Caco-2 (cell line): Measurements from ENCODE around the gene GAPDH. TPM values are rescaled to one million over a fixed set of nuclear protein-coding genes. Genes with fewer than 3 reads are reported as not detected.
A peak's percentile ranks its signal among the peaks of the same experiment; 100 is the strongest.

Experiments used
- BruUV-seq: library from RNA; stranded (reverse); fragments of 400-500 nt; replicated peaks from 2 replicates; lab custom pipeline; 2021; lab: Mats Ljungman, UMichigan
- CTCF ChIA-PET: fragments of 300-600 bp; sonication (Branson Sonifier 250); formaldehyde crosslinking; loops from one replicate; lab custom pipeline; 2022; ENCODE audit warnings: antibody characterized with exemption; lab: Charles Lee
- POLR2A ChIA-PET: fragments of 300-600 bp; sonication (Branson Sonifier 250); formaldehyde crosslinking; loops from one replicate; lab custom pipeline; 2022; ENCODE audit warnings: antibody characterized with exemption; lab: Charles Lee
- DNase-seq, 2 experiments: peaks; one replicate each; pipeline versions ENCODE4 v3.0.0 to v3.0.0-alpha.2; 2020 to 2022
- H3K27me3 ChIP-seq: replicated peaks from 2 replicates; pipeline ENCODE4 v1.6.0; 2011; ENCODE audit warnings: low read length; ENCODE audit not compliant: control insufficient read depth, insufficient read depth
- H3K36me3 ChIP-seq: 2 replicates; pipeline ENCODE4 v1.5.1; 2011; ENCODE audit warnings: low read length; ENCODE audit not compliant: control insufficient read depth, insufficient read depth
- H3K4me1 ChIP-seq: fragments of 250-450 bp; sonication (Bioruptor Pico); 2 replicates; pipeline ENCODE4 v1.5.1; 2020; ENCODE audit warnings: mild to moderate bottlenecking
- H3K4me3 ChIP-seq: 2 replicates; pipeline ENCODE4 v1.5.1; 2011; ENCODE audit warnings: low read depth, mild to moderate bottlenecking, control low read depth, low read length
- H3K9me3 ChIP-seq: fragments of 250-450 bp; sonication (Bioruptor Pico); 2 replicates; pipeline ENCODE4 v1.5.1; 2020; ENCODE audit warnings: mild to moderate bottlenecking, moderate library complexity
- H3K27ac Mint-ChIP-seq: one replicate; pipeline ENCODE4 v1.8.0; 2022; ENCODE audit warnings: mixed read lengths; ENCODE audit not compliant: unreplicated experiment
- H3K27me3 Mint-ChIP-seq: one replicate; pipeline ENCODE4 v1.8.0; 2022; ENCODE audit warnings: mixed read lengths; ENCODE audit not compliant: insufficient read depth, unreplicated experiment
- H3K36me3 Mint-ChIP-seq: one replicate; pipeline ENCODE4 v1.8.0; 2022; ENCODE audit warnings: mild to moderate bottlenecking, mixed read lengths; ENCODE audit not compliant: insufficient read depth, unreplicated experiment
- H3K4me1 Mint-ChIP-seq: one replicate; pipeline ENCODE4 v1.8.0; 2022; ENCODE audit warnings: low read depth, mixed read lengths; ENCODE audit not compliant: unreplicated experiment
- H3K4me3 Mint-ChIP-seq: one replicate; pipeline ENCODE4 v1.8.0; 2022; ENCODE audit warnings: mild to moderate bottlenecking, moderate library complexity, mixed read lengths; ENCODE audit not compliant: unreplicated experiment
- H3K9me3 Mint-ChIP-seq: one replicate; pipeline ENCODE4 v1.8.0; 2022; ENCODE audit warnings: mixed read lengths; ENCODE audit not compliant: unreplicated experiment
- intact Hi-C: fragments of 100-400 bp; cut with micrococcal nuclease; formaldehyde crosslinking; loops from one replicate; pipeline ENCODE4 v1.10.0; 2022; ENCODE audit not compliant: unreplicated experiment
- total RNA-seq: library from RNA; stranded (reverse); gene quantifications from 2 replicates; pipeline ENCODE4 v1.2.3, GENCODE V29; 2022
- TF ChIP-seq, protein P1 (sequence below), 2 experiments: fragments of 200-600 bp in 1 of 2; IDR thresholded peaks; 1 replicate in 1 of 2; 2 replicates in 1 of 2; pipeline versions ENCODE4 v1.5.1 to v1.8.0; 2011 to 2022; ENCODE audit warnings: antibody characterized with exemption in 1 of 2, control low read depth in 1 of 2, inconsistent platforms in 1 of 2, low read depth in 1 of 2, low read length in 1 of 2, mild to moderate bottlenecking in 1 of 2, moderate library complexity in 1 of 2; ENCODE audit not compliant: insufficient read depth in 1 of 2, severe bottlenecking in 1 of 2, unreplicated experiment in 1 of 2

The GAPDH gene
- total RNA-seq, 1 experiment from 2014 or later: 4,975 TPM

GRCh38 chr12:6540181-6540877 is 6.0 kb downstream of the GAPDH start:
- CTCF ChIA-PET: interaction anchor here (0.6 to 2.5 kb wide), 6 partner anchors 9 to 17 kb away, joined by 3 to 13 read pairs (median 6); no protein-coding TSS in a partner anchor
- intact Hi-C loops: no loop called here
- Mint-ChIP-seq H3K27ac (peak overlapping the region; percentile 97), H3K4me3 (peak overlapping the region; percentile 71), H3K9me3 (no peaks in the 10 kb centered on the region), H3K27me3 (no peaks in the 10 kb centered on the region), H3K36me3 (peaks cover 63% of the 10 kb centered on the region), H3K4me1 (peaks cover 42% of the 10 kb centered on the region)
- Histone ChIP-seq H3K4me1 (peaks cover 31% of the 10 kb centered on the region), H3K4me3 (no peak overlapping the region), H3K36me3 (peaks cover 14% of the 10 kb centered on the region), H3K9me3 (no peaks in the 10 kb centered on the region), H3K27me3 (no peaks in the 10 kb centered on the region)
- peak; percentile 66 to 81 for DNase-seq
- POLR2A ChIA-PET: interaction anchor here (0.9 to 2.6 kb wide), 6 partner anchors 8 to 70 kb away, joined by 3 to 6 read pairs (median 5); partner anchors contain the start of genes MRPL51, NOP2 and VAMP1
- TF ChIP-seq, protein P1, sequence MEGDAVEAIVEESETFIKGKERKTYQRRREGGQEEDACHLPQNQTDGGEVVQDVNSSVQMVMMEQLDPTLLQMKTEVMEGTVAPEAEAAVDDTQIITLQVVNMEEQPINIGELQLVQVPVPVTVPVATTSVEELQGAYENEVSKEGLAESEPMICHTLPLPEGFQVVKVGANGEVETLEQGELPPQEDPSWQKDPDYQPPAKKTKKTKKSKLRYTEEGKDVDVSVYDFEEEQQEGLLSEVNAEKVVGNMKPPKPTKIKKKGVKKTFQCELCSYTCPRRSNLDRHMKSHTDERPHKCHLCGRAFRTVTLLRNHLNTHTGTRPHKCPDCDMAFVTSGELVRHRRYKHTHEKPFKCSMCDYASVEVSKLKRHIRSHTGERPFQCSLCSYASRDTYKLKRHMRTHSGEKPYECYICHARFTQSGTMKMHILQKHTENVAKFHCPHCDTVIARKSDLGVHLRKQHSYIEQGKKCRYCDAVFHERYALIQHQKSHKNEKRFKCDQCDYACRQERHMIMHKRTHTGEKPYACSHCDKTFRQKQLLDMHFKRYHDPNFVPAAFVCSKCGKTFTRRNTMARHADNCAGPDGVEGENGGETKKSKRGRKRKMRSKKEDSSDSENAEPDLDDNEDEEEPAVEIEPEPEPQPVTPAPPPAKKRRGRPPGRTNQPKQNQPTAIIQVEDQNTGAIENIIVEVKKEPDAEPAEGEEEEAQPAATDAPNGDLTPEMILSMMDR (IDR thresholded peaks at IDR 0.05; ENCODE audit: insufficient read depth in 1 of 2, low read depth in 1 of 2, low read length in 1 of 2, severe bottlenecking in 1 of 2, unreplicated experiment in 1 of 2): no peak
- no TSS peak for BruUV-seq

GRCh38 chr12:6541371-6542165 is 7.3 kb downstream of the GAPDH start:
- CTCF ChIA-PET: interaction anchor here (1.0 to 1.5 kb wide), 2 partner anchors 12 kb away, joined by 3 to 5 read pairs; no protein-coding TSS in a partner anchor
- H3K4me3 ChIP-seq: no peak overlapping the region
- Mint-ChIP-seq H3K27me3 (no peaks in the 10 kb centered on the region), H3K4me1 (peaks cover 38% of the 10 kb centered on the region), H3K9me3 (no peaks in the 10 kb centered on the region), H3K4me3 (no peak overlapping the region), H3K36me3 (peaks cover 51% of the 10 kb centered on the region), H3K27ac (peak overlapping the region; percentile 97)
- peaks cover 7% of the 10 kb centered on the region for H3K36me3 ChIP-seq
- no peak for DNase-seq
- TF ChIP-seq, protein P1 (IDR thresholded peaks at IDR 0.05; ENCODE audit: insufficient read depth in 1 of 2, low read depth in 1 of 2, low read length in 1 of 2, severe bottlenecking in 1 of 2, unreplicated experiment in 1 of 2): no peak
- H3K27me3 ChIP-seq: no peaks in the 10 kb centered on the region
- no peaks in the 10 kb centered on the region for H3K9me3 ChIP-seq
- intact Hi-C loops: no loop called here
- H3K4me1 ChIP-seq: peaks cover 22% of the 10 kb centered on the region
- BruUV-seq: no TSS peak
- POLR2A ChIA-PET: interaction anchor here (0.5 to 2.6 kb wide), 5 partner anchors 8 to 148 kb away, joined by 6 to 9 read pairs (median 7); partner anchors contain the start of genes GAPDH, VAMP1 and ZNF384
